Measurements from ENCODE around the gene SRSF5.
A peak's percentile ranks its signal among the peaks of the same experiment; 100 is the strongest.

SRSF5 gene

DNA sequence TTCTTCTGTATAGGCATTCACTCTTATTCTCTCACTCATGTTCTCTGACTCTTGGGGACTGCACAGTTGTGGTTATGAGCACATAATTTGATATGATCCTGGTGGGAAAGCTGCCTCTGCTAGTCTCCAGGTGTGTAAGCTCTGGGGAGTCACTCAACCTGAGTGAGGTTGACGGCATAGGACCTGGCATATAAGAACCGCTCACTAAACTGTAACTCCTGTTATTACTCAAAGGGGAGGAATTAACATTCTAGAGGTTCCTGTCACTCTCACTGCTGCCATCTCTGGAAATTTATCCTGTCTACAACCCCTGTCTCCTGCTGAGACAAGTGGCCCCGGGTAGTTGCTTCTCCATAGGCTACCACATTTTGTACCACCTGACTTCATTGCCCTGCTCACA is 14.0 kb downstream of the SRSF5 start:
- Mint-ChIP-seq H3K9me3 (no peaks in the 10 kb centered on the region), H3K27me3 (no peaks in the 10 kb centered on the region), H3K4me1 (peaks cover 24% of the 10 kb centered on the region), H3K4me3 (no peak overlapping the region), H3K27ac (no peak overlapping the region)
- no peak for DNase-seq
- peak; percentile 37 for ATAC-seq

- Mint-ChIP-seq H3K4me3 (no peak overlapping the region), H3K27me3 (no peaks in the 10 kb centered on the region), H3K4me1 (no peaks in the 10 kb centered on the region), H3K27ac (no peak overlapping the region), H3K9me3 (no peaks in the 10 kb centered on the region)
- ATAC-seq (no peak), DNase-seq (no peak)
These were observed 18.0 kb downstream of the SRSF5 start for GRCh38 chr14:69784942-69785341.

DNA sequence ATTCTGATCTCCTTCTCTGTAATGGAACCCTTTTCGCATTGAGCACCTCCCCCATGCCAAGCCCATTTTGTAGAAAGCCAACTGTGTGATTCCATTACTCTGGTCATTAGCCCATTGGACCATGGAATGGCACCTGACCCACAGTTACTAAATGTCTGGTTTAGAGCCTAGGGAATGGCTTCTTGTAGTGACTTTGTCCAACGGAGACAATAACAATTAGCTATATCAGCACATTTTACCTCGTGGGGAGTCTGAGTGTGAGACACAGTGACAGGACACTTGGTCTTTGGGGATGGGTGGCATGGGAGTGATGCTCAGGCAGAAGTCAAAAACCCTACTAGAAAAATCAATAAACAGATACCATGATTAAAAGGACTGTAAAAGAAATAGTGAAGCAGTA is 19.7 kb downstream of the SRSF5 start:
- H3K27ac Mint-ChIP-seq = no peak overlapping the region
- no peak for ATAC-seq
- DNase-seq = no peak
- no peaks in the 10 kb centered on the region for H3K4me1 Mint-ChIP-seq
- no peaks in the 10 kb centered on the region for H3K9me3 Mint-ChIP-seq
- H3K4me3 Mint-ChIP-seq = no peak overlapping the region
- H3K27me3 Mint-ChIP-seq = no peaks in the 10 kb centered on the region

GRCh38 chr14:69789118-69789640 is 22.2 kb downstream of the SRSF5 start:
- H3K27me3 Mint-ChIP-seq = no peaks in the 10 kb centered on the region

GRCh38 chr14:69792887-69793421 is 26.0 kb downstream of the SRSF5 start:
- ATAC-seq = no peak
- Mint-ChIP-seq H3K27ac (peak overlapping the region in 1 of 2 donors; percentile 26), H3K4me3 (no peak overlapping the region), H3K9me3 (no peaks in the 10 kb centered on the region), H3K4me1 (no peaks in the 10 kb centered on the region), H3K27me3 (no peaks in the 10 kb centered on the region)
- no peak for DNase-seq

More at GRCh38 chr14:69789118-69789640, 22.2 kb downstream of the SRSF5 start:
- Mint-ChIP-seq H3K9me3 (no peaks in the 10 kb centered on the region), H3K4me3 (no peak overlapping the region), H3K27ac (no peak overlapping the region), H3K4me1 (no peaks in the 10 kb centered on the region)
- ATAC-seq (no peak), DNase-seq (no peak)

DNA sequence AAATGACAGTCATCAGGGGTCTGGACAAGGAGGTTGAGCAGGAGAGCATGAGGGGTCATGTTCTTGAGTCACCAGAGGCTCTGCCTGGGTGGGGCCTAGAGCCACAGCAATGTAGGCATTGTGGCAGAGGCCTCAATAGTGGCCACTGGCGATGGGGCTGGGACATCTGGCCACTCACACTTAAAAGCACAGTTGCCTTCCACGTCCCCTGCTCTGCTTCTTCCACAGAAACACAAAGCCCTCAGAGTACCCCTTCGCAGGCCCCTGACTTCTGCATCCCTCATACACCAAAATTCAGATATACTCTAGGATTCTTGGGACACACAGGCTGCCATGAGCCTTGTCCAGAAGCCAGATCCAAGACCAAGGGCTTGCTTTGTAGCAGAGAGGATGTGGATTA is 27.8 kb downstream of the SRSF5 start:
- Mint-ChIP-seq H3K27me3 (peaks cover 4% of the 10 kb centered on the region), H3K4me3 (no peak overlapping the region), H3K27ac (no peak overlapping the region), H3K9me3 (no peaks in the 10 kb centered on the region), H3K4me1 (no peaks in the 10 kb centered on the region)
- ATAC-seq (no peak), DNase-seq (no peak)

DNA sequence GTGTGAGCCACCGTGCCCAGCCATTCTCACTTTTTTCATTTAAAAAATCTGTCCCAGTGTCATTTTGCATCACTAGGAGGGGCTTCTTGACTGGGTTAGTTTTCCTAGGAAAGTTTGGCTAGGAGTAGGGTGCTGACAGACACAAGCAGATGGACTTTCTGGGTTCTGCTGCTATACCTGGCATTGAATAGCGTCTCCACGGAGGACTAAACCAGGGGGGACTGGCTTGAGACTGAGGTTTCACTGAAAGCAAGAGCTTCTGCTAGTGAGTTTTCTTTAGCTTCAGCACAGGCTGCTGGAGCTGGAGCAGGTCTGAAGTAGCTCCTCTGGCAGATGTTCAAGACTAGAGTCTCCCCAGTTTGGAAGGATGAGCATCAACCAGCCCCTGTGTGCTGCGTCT is 28.7 kb downstream of the SRSF5 start:
- Mint-ChIP-seq H3K27me3 (peaks cover 9% of the 10 kb centered on the region), H3K4me1 (no peaks in the 10 kb centered on the region), H3K4me3 (no peak overlapping the region), H3K27ac (no peak overlapping the region), H3K9me3 (no peaks in the 10 kb centered on the region)
- DNase-seq = no peak
- no peak for ATAC-seq

DNA sequence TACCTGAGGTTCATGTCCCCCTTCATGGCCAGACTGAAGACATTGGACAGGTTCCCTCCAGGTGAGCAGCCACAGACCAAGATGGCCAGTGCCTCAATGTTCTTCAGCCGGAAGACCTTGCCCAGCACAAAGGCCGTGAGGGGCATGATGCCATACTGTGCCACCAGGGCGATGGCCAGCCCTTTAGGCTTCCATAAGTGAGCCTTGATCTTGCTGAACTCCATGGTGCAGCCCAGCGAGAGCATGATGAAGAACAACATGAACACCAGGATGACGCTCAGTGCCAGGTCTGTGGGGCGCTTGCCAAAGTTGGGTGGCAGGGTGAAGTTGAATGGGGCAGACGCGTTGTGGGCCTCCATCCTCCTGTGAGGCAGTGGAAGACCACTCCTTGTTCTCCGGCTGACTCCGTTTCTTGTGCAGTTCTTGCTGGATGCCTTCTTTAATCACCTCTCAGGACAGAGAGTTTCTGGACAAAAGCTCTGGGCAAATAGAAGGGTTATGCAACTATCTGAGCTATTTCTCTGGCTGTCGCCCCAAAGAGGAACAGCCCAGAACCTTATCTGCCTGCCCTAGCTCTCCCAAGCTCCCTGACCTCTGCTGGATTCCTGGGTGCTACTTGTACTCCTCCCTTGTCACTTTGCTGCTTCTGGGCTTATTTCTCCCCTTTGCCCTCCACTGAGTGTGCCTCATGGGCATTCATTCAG is 30.0 kb downstream of the SRSF5 start, which contains the start of gene SLC10A1:
TSS of gene SLC10A1 (minus strand) at position 445 of the 704 bp plus-strand sequence. CDS start at position 359, 86 bp downstream.
- no peak for ATAC-seq
- no peaks in the 10 kb centered on the region for H3K9me3 Mint-ChIP-seq
- no peak within 1 kb of the TSS for H3K4me3 Mint-ChIP-seq
- peaks cover 9% of the 10 kb centered on the region for H3K27me3 Mint-ChIP-seq
- peak within 1 kb of the TSS in 1 of 2 donors; percentile 21 for H3K27ac Mint-ChIP-seq
- DNase-seq = no peak
- no peaks in the 10 kb centered on the region for H3K4me1 Mint-ChIP-seq

DNA sequence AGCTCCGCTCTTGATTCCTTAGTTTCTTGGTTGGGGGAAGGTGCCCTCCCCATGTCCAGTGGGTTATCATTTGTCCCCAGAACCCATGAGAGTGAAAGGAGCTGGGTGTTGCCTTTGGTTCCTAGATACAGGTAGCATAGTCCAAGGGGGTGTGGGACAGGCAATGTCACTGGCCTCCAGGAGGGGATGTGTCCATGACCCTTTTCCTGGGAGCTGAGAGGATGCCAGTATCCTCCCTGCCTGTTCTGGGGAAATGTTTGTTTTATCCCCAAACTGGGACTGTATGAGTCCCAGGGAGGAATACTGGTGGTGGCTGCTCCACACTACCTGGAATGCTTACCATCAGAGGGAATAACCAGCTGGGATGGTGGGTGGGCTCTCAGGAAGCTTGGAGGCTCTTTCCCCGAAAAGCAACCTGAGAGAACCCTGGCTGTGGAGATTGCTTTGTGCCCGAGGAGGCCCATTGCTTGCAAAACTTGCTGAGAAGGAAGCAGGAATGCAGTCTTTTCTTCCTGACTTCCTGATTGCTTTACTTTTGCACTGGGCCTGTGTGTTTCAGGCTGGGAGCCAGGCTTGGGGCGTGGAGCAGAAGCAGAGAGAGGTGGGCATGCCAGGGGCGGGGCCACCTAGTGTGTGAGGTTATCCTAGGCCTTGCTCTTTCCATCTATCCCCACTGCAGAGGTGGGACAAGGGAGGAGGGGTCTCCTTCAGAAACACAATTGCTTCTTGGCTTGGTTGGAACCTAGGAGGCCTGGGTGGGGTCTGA is 30.8 kb downstream of the SRSF5 start:
- Mint-ChIP-seq H3K9me3 (no peaks in the 10 kb centered on the region), H3K27ac (peak overlapping the region in 1 of 2 donors; percentile 21), H3K4me1 (no peaks in the 10 kb centered on the region), H3K27me3 (peaks cover 9% of the 10 kb centered on the region), H3K4me3 (no peak overlapping the region)
- no peak for ATAC-seq
- no peak for DNase-seq

DNA sequence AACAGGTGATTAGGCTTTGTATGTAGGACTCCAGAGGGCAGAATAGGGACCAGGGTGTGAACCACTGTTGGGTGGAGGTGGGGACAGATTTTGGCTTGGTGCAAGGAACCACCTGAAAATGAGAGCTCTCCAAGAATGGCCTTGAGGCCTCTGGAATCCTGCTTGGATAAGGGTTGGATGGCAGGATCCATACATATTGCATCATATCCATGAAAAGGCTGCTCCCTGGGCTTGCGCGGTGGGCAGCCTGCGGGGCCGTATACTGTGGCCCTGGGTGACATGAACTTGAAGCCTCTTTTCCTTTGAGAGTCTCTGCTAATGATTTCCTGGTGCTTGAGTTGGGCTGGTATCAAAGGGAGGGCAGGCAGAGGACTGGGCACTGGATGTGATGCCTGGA is 31.4 kb downstream of the SRSF5 start:
- DNase-seq = no peak
- Mint-ChIP-seq H3K27me3 (peaks cover 9% of the 10 kb centered on the region), H3K9me3 (no peaks in the 10 kb centered on the region), H3K27ac (no peak overlapping the region), H3K4me1 (no peaks in the 10 kb centered on the region), H3K4me3 (no peak overlapping the region)
- no peak for ATAC-seq

GRCh38 chr14:69803753-69804152 is 36.8 kb downstream of the SRSF5 start:
- ATAC-seq (no peak), DNase-seq (no peak)
- Mint-ChIP-seq H3K9me3 (no peaks in the 10 kb centered on the region), H3K27ac (no peak overlapping the region), H3K4me3 (no peak overlapping the region), H3K27me3 (peaks cover 9% of the 10 kb centered on the region), H3K4me1 (no peaks in the 10 kb centered on the region)

DNA sequence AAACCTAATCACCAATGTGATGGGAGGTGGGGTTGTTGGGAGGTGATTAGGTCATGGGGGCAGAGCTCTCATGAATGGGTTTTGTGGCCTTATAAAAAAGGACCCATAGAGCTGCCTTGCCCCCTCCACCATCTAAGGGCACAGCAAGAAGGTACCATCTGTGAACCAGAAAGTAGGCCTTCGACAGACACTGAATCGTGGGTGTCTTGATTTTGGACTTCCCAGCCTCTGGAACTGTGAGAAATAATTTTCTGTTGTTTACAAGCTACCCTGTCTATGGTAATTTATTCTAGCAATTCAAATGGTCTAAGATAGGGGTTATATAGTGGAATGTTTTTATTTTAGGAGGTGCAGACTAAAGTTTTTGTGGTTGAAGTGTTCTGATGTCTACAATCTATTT is 38.0 kb downstream of the SRSF5 start:
- Mint-ChIP-seq H3K27me3 (peaks cover 4% of the 10 kb centered on the region), H3K4me3 (no peak overlapping the region), H3K4me1 (no peaks in the 10 kb centered on the region), H3K27ac (no peak overlapping the region), H3K9me3 (no peaks in the 10 kb centered on the region)
- DNase-seq (no peak), ATAC-seq (no peak)

GRCh38 chr14:69807192-69807591 is 40.2 kb downstream of the SRSF5 start:
- Mint-ChIP-seq H3K4me1 (no peaks in the 10 kb centered on the region), H3K27me3 (no peaks in the 10 kb centered on the region), H3K9me3 (no peaks in the 10 kb centered on the region), H3K4me3 (no peak overlapping the region), H3K27ac (no peak overlapping the region)
- ATAC-seq (no peak), DNase-seq (no peak)

DNA sequence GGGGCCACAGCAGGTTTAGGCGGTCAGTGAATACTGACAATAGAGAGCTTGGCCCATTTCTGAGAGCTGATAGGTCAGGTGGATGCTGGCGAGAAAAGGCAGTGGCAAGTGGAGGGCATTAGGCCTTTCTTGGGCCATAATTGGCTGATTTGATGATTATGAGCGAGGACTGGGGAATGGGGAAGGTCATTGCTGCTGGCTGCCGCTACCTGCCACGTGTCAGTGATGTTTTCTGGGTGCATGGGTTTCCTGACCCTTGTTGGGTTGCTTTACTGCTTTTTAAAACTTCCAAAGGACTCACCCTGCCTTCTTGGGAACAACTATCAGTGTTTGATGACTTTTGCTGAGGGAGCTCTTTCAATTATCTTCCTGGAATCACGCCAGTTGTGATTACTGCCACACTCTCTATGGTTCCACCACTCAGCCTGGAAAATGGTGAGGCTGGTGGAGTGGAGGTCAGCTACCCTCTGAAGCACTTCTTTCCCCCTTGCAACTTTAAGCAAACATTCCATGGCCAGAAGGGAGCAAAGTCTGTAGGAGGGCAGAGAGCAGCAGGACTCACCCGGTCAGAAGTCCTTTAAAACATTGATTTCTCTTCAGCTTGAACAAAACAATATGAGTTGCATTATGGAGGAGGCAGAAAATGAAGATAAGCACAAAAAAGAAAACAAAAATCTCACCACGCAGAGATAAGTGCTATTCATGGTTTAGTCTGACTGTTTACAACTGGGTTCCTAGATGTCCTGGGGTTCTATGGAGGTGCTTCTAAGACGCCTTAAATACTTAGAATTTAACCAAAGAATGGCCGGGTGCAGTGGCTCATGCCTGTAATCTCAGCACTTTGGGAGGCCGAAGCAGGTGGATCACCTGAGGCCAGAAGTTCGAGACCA is 42.2 kb downstream of the SRSF5 start:
- H3K4me1 Mint-ChIP-seq = no peaks in the 10 kb centered on the region
- H3K9me3 Mint-ChIP-seq = no peaks in the 10 kb centered on the region
- no peaks in the 10 kb centered on the region for H3K27me3 Mint-ChIP-seq
- H3K4me3 Mint-ChIP-seq = no peak overlapping the region
- H3K27ac Mint-ChIP-seq = no peak overlapping the region
- no peak for DNase-seq
- ATAC-seq = no peak

GRCh38 chr14:69811227-69811867 is 44.4 kb downstream of the SRSF5 start:
- H3K4me3 Mint-ChIP-seq = no peak overlapping the region

More at GRCh38 chr14:69811227-69811867, 44.4 kb downstream of the SRSF5 start:
- DNase-seq (no peak), ATAC-seq (no peak)
- no peaks in the 10 kb centered on the region for H3K4me1 Mint-ChIP-seq
- no peaks in the 10 kb centered on the region for H3K9me3 Mint-ChIP-seq
- no peaks in the 10 kb centered on the region for H3K27me3 Mint-ChIP-seq
- H3K27ac Mint-ChIP-seq = no peak overlapping the region
